IMR-90 (cell line): Measurements from ENCODE around the gene NCAM1. TPM values are rescaled to one million over a fixed set of nuclear protein-coding genes. Genes with fewer than 3 reads are reported as not detected.

Source experiments
- ATAC-seq: fragments of 200-7000 bp; cut with Tn5 transposase; 2 replicates; pipeline ENCODE4 v1.9.1; 2020; ENCODE audit warnings: low read depth, mild to moderate bottlenecking, moderate library complexity
- BruUV-seq: library from RNA; stranded (reverse); fragments of 400-500 nt; replicated peaks from 2 replicates; lab custom pipeline; 2021; lab: Mats Ljungman, UMichigan
- CTCF ChIA-PET: fragments of 300-600 bp; formaldehyde crosslinking; extraction: SDS; loops from one replicate; lab custom pipeline; 2021; ENCODE audit warnings: antibody characterized with exemption; lab: Yijun Ruan, JAX
- POLR2A ChIA-PET: fragments of 300-600 bp; sonication (Branson Sonifier 250); formaldehyde crosslinking; loops from one replicate; lab custom pipeline; 2022; ENCODE audit warnings: antibody characterized with exemption; ENCODE audit not compliant: unreplicated experiment; lab: Charles Lee
- DNase-seq: peaks from one replicate; pipeline ENCODE4 v3.0.0; 2013
- H2AFZ ChIP-seq: replicated peaks from 2 replicates; pipeline ENCODE3; 2013; ENCODE audit warnings: low read length, mild to moderate bottlenecking; ENCODE audit not compliant: poor library complexity
- H2AK5ac ChIP-seq: 2 replicates; pipeline ENCODE4 v1.6.1; 2013; ENCODE audit warnings: low read depth, low read length, inconsistent platforms
- H2AK9ac ChIP-seq: replicated peaks from 2 replicates; pipeline ENCODE3; 2013; ENCODE audit warnings: mild to moderate bottlenecking, low read depth, low read length, moderate library complexity; ENCODE audit not compliant: poor library complexity
- H2BK120ac ChIP-seq: 2 replicates; pipeline ENCODE4 v1.6.1; 2013; ENCODE audit warnings: low read depth, low read length, inconsistent platforms
- H2BK15ac ChIP-seq: 3 replicates; pipeline ENCODE4 v1.6.1; 2013; ENCODE audit warnings: low read depth, low read length, inconsistent platforms
- H2BK20ac ChIP-seq: 2 replicates; pipeline ENCODE4 v1.6.1; 2013; ENCODE audit warnings: low read depth, mild to moderate bottlenecking, inconsistent platforms, low read length, moderate library complexity
- H2BK5ac ChIP-seq: 2 replicates; pipeline ENCODE4 v1.6.1; 2013; ENCODE audit warnings: mild to moderate bottlenecking, low read depth, low read length, inconsistent platforms; ENCODE audit not compliant: poor library complexity, severe bottlenecking
- H3K14ac ChIP-seq: replicated peaks from 2 replicates; pipeline ENCODE4 v1.6.1; 2013; ENCODE audit warnings: low read depth, low read length, inconsistent platforms
- H3K18ac ChIP-seq: 2 replicates; pipeline ENCODE4 v1.6.1; 2013; ENCODE audit warnings: low read depth, low read length, control low read depth
- H3K23ac ChIP-seq: 2 replicates; pipeline ENCODE4 v1.6.1; 2013; ENCODE audit warnings: low read depth, low read length, inconsistent platforms
- H3K27ac ChIP-seq: 2 replicates; pipeline ENCODE4 v1.5.1; 2013; ENCODE audit warnings: mild to moderate bottlenecking, control low read depth, low read length; ENCODE audit not compliant: insufficient read depth
- H3K27me3 ChIP-seq: 2 replicates; pipeline ENCODE4 v1.6.1; 2013; ENCODE audit warnings: low read length; ENCODE audit not compliant: control insufficient read depth, insufficient read depth
- H3K36me3 ChIP-seq: 2 replicates; pipeline ENCODE4 v1.6.1; 2013; ENCODE audit warnings: low read length, mixed read lengths; ENCODE audit not compliant: control insufficient read depth, insufficient read depth
- H3K4ac ChIP-seq: 2 replicates; pipeline ENCODE4 v1.6.1; 2013; ENCODE audit warnings: low read depth, low read length, inconsistent platforms
- H3K4me1 ChIP-seq: 2 replicates; pipeline ENCODE4 v1.6.1; 2013; ENCODE audit warnings: low read length, mixed read lengths; ENCODE audit not compliant: control insufficient read depth, insufficient read depth
- H3K4me2 ChIP-seq: 2 replicates; pipeline ENCODE4 v1.6.1; 2013; ENCODE audit warnings: low read depth, mild to moderate bottlenecking, control low read depth, low read length, moderate library complexity
- H3K4me3 ChIP-seq: 2 replicates; pipeline ENCODE4 v1.5.1; 2013; ENCODE audit warnings: low read depth, mild to moderate bottlenecking, control low read depth, low read length, moderate library complexity; ENCODE audit not compliant: insufficient read depth
- H3K56ac ChIP-seq: 2 replicates; pipeline ENCODE4 v1.6.1; 2013; ENCODE audit warnings: low read length, inconsistent platforms; ENCODE audit not compliant: insufficient read depth; ENCODE audit errors: extremely low read depth
- H3K79me1 ChIP-seq, 2 experiments: 2 replicates each; pipeline ENCODE4 v1.6.1; 2013; ENCODE audit warnings: low read length in 2 of 2, inconsistent platforms in 1 of 2, low read depth in 1 of 2
- H3K9ac ChIP-seq: 2 replicates; pipeline ENCODE4 v1.6.1; 2013; ENCODE audit warnings: low read depth, low read length, control low read depth
- H3K9me1 ChIP-seq: 2 replicates; pipeline ENCODE4 v1.6.1; 2013; ENCODE audit warnings: low read length, inconsistent platforms; ENCODE audit not compliant: insufficient read depth
- H3K9me3 ChIP-seq: 2 replicates; pipeline ENCODE4 v1.6.1; 2013; ENCODE audit warnings: low read length; ENCODE audit not compliant: control insufficient read depth, insufficient read depth
- H4K20me1 ChIP-seq: 2 replicates; pipeline ENCODE4 v1.6.1; 2013; ENCODE audit warnings: low read length, inconsistent platforms; ENCODE audit not compliant: insufficient read depth
- H4K5ac ChIP-seq: 2 replicates; pipeline ENCODE4 v1.6.1; 2013; ENCODE audit warnings: mild to moderate bottlenecking, low read depth, low read length, control low read depth
- H4K8ac ChIP-seq, 2 experiments: 2 replicates each; pipeline ENCODE4 v1.6.1; 2013; ENCODE audit warnings: low read depth in 2 of 2, low read length in 2 of 2, control low read depth in 1 of 2, inconsistent platforms in 1 of 2
- H4K91ac ChIP-seq: 2 replicates; pipeline ENCODE4 v1.6.1; 2013; ENCODE audit warnings: low read depth, low read length, inconsistent platforms; ENCODE audit not compliant: insufficient read depth
- CEBPB ChIP-seq: IDR thresholded peaks from 2 replicates; pipeline ENCODE4 v1.6.1; 2012; ENCODE audit warnings: low read depth, low read length, improper control_type of control experiment
- CHD1 ChIP-seq: IDR thresholded peaks from 2 replicates; pipeline ENCODE4 v1.6.1; 2012; ENCODE audit warnings: low read depth, low read length, improper control_type of control experiment
- ELK1 ChIP-seq: fragments of 150-350 bp; IDR thresholded peaks from 2 replicates; pipeline ENCODE4 v1.6.1; 2016; ENCODE audit warnings: low read depth, mild to moderate bottlenecking, low read length, moderate library complexity, borderline replicate concordance
- FOS ChIP-seq: fragments of 150-350 bp; IDR thresholded peaks from 2 replicates; pipeline ENCODE4 v1.6.1; 2016; ENCODE audit warnings: low read depth, low read length
- MAFK ChIP-seq: IDR thresholded peaks from 2 replicates; pipeline ENCODE4 v1.6.1; 2012; ENCODE audit warnings: low read depth, low read length, improper control_type of control experiment
- NFE2L2 ChIP-seq: fragments of 150-350 bp; IDR thresholded peaks from 2 replicates; pipeline ENCODE4 v1.6.1; 2016; ENCODE audit warnings: low read depth, mild to moderate bottlenecking, low read length
- RFX5 ChIP-seq: IDR thresholded peaks from 2 replicates; pipeline ENCODE4 v1.8.0; 2012; ENCODE audit warnings: low read depth, mild to moderate bottlenecking, low read length, moderate library complexity
- SMC3 ChIP-seq: fragments of 150-350 bp; IDR thresholded peaks from 2 replicates; pipeline ENCODE4 v1.6.1; 2016; ENCODE audit warnings: low read depth, mild to moderate bottlenecking, antibody characterized with exemption, low read length, moderate library complexity
- WGBS, 2 experiments: methylation state at CpG; one replicate each; pipeline versions ENCODE4 v1.1.5 to v1.1.7; 2013; ENCODE audit warnings: missing lambda C conversion rate in 2 of 2; ENCODE audit not compliant: insufficient read length in 1 of 2; ENCODE audit errors: extremely low coverage in 2 of 2; 5-methylcytosine and 5-hydroxymethylcytosine counted together
- dilution Hi-C: fragments of 300-500 bp; cut with HindIII; formaldehyde crosslinking; loops from one replicate; pipeline ENCODE4 v1.14.3; 2018; ENCODE audit warnings: low sequenced_read_pairs; ENCODE audit not compliant: unreplicated experiment
- in situ Hi-C: fragments of 300-500 bp; cut with MboI; formaldehyde crosslinking; loops from 3 replicates; pipeline ENCODE4 v1.14.3; 2019; ENCODE audit warnings: low sequenced_read_pairs, inconsistent platforms, mixed read lengths
- intact Hi-C: fragments of 100-400 bp; cut with micrococcal nuclease; formaldehyde crosslinking; loops from 2 replicates; pipeline ENCODE4 v1.10.0; 2022
- polyA plus RNA-seq, 3 experiments: library from polyadenylated mRNA; depleted of rRNA; stranded (reverse); fragments of >200 nt; gene quantifications; 2 replicates each; pipeline ENCODE4 v1.2.3, GENCODE V29; 2012; ENCODE audit warnings: low replicate concordance in 1 of 3
- total RNA-seq: library from RNA; depleted of rRNA; stranded (reverse); fragments of >200 nt; gene quantifications from 2 replicates; pipeline ENCODE4 v1.2.3, GENCODE V29; 2012

The NCAM1 gene
- total and polyA plus RNA-seq, 2 of the 4 experiments (the other 2 are of a cell fraction), result 0.09 to 0.18 TPM

DNA sequence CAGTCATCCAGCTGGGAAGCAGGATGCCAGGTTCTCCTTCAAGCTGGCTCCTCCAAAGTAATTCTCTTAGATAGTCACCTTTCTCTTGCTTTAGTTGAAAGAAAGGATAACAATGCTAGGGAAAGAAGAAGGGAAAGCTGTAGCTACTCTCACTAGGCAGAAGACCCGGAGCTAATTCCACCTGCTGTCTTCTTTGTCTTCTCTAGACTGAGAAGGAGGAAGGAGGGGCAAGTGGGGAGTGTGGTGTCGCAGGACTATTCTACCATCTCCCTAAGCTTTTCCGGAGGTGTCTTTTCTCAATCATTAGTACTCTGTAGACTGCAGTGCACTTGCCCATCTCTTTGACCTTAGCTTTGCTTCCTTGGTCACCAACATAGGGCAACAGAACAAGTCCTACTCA is 162.8 kb downstream of the NCAM1 start:
- dilution Hi-C loops, result no loop called here
- POLR2A ChIA-PET, result no interaction called here
- WGBS, 2 experiments, result no CpG with 5 or more reads among the region's 3 CpGs

More for the DNA sequence above, 162.8 kb downstream of the NCAM1 start:
- H3K9me3 ChIP-seq, result no peaks in the 10 kb centered on the region
- H2AK9ac ChIP-seq, result no peak overlapping the region
- CTCF ChIA-PET, result no interaction called here
- intact Hi-C loops (no loop called here), in situ Hi-C loops (no loop called here)
- H3K4ac ChIP-seq, result no peak overlapping the region
- no peak overlapping the region for H2AK5ac ChIP-seq
- no peak overlapping the region for H3K9ac ChIP-seq
- no peak overlapping the region for H3K18ac ChIP-seq
- H4K8ac ChIP-seq, result no peak overlapping the region
- no peaks in the 10 kb centered on the region for H3K27me3 ChIP-seq
- H4K20me1 ChIP-seq, result no peaks in the 10 kb centered on the region
- H3K14ac ChIP-seq, result no peak overlapping the region
- no peaks in the 10 kb centered on the region for H3K4me1 ChIP-seq
- no peaks in the 10 kb centered on the region for H3K36me3 ChIP-seq
- no peak overlapping the region for H4K5ac ChIP-seq
- no peak for DNase-seq
- H3K4me2 ChIP-seq, result no peak overlapping the region
- no peak overlapping the region for H2BK15ac ChIP-seq
- H3K9me1 ChIP-seq, result no peaks in the 10 kb centered on the region
- H2BK5ac ChIP-seq, result no peak overlapping the region
- H3K79me1 ChIP-seq, result no peaks in the 10 kb centered on the region
- no TSS peak for BruUV-seq
- no peak overlapping the region for H2BK120ac ChIP-seq
- no peak overlapping the region for H4K91ac ChIP-seq
- H3K23ac ChIP-seq, result no peak overlapping the region
- no peak for ATAC-seq
- no peak overlapping the region for H2AFZ ChIP-seq
- H2BK20ac ChIP-seq, result no peak overlapping the region
- TF ChIP-seq CEBPB (no peak), NFE2L2 (no peak), MAFK (no peak), RFX5 (no peak), CHD1 (no peak), ELK1 (no peak), SMC3 (no peak), FOS (no peak)
- no peak overlapping the region for H3K27ac ChIP-seq
- H3K56ac ChIP-seq, result no peak overlapping the region
- H3K4me3 ChIP-seq, result no peak overlapping the region
